SH-SY5Y (cell line): ENCODE results near the gene SLC34A1.

Experiments
- GATA2 ChIP-seq: IDR thresholded peaks from 2 replicates; pipeline ENCODE4 v1.6.1; 2011; ENCODE audit warnings: mild to moderate bottlenecking, low read depth, low read length
- GATA3 ChIP-seq: IDR thresholded peaks from 2 replicates; pipeline ENCODE4 v1.6.1; 2011; ENCODE audit warnings: low read depth, mild to moderate bottlenecking, low read length, moderate library complexity

DNA sequence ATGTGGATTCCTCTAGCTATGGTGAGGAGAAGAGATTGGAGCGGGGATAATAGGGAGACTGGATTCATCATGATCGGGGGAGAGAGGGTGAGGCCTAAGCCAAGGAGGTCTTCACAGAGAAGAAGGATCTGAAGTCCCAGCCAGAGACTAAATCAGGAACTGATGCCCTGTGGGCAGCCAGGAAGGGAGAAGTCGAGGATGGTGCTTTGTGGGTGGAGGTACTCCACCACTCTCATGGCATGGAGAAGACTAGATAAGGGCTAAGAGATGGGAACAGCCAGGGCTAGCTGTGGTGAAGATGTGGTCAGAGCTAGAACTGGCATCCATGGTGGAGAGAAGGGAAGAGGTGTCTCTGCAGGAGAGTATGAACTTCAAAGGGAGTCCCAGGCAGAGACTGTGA is 29.5 kb upstream of the SLC34A1 start:
- TF ChIP-seq GATA2 (no peak), GATA3 (no peak)
